HEK293 (cell line): ENCODE data around the gene HS3ST4.

Experiments used
- CTCF ChIA-PET: fragments of 350-600 bp; formaldehyde crosslinking; extraction: SDS; loops from one replicate; lab custom pipeline; 2021; ENCODE audit warnings: antibody characterized with exemption; lab: Yijun Ruan, JAX
- POLR2A ChIA-PET: fragments of 300-600 bp; formaldehyde crosslinking; extraction: SDS; loops from one replicate; lab custom pipeline; 2020; ENCODE audit warnings: antibody characterized with exemption, inconsistent platforms; lab: Yijun Ruan, JAX
- H3K27ac ChIP-seq: fragments of 200-500 bp; sonication (Bioruptor generic); 2 replicates; pipeline ENCODE4 v1.5.1; 2014; ENCODE audit warnings: low read depth, low read length, control low read depth, inconsistent platforms; ENCODE audit errors: extremely low read depth
- H3K36me3 ChIP-seq, 2 experiments: fragments of 200-500 bp in 1 of 2; sonication (Bioruptor generic) in 1 of 2; 1 replicate in 1 of 2; 2 replicates in 1 of 2; pipeline ENCODE4 v1.5.1; 2014 to 2017; ENCODE audit warnings: inconsistent platforms in 2 of 2, low read length in 2 of 2; ENCODE audit not compliant: control insufficient read depth in 2 of 2, insufficient read depth in 1 of 2
- H3K4me1 ChIP-seq: fragments of 200-500 bp; sonication (Bioruptor generic); 2 replicates; pipeline ENCODE4 v1.5.1; 2014; ENCODE audit warnings: mild to moderate bottlenecking, low read length, inconsistent platforms; ENCODE audit not compliant: control insufficient read depth, insufficient read depth
- H3K4me3 ChIP-seq: 2 replicates; pipeline ENCODE4 v1.5.1; 2011; ENCODE audit warnings: low read depth, mild to moderate bottlenecking, control low read depth, low read length, moderate library complexity
- H3K9me3 ChIP-seq: fragments of 200-500 bp; sonication (Bioruptor generic); 2 replicates; pipeline ENCODE4 v1.5.1; 2014; ENCODE audit warnings: low read depth, low read length, inconsistent platforms; ENCODE audit not compliant: control insufficient read depth, insufficient read depth
- EGR2 ChIP-seq: fragments of 450-650 bp; formaldehyde crosslinking; IDR thresholded peaks from 2 replicates; pipeline ENCODE4 v1.5.1; 2016; ENCODE audit warnings: low read depth, missing biosample characterization, missing genetic modification characterization
- GLI2 ChIP-seq: fragments of 450-650 bp; formaldehyde crosslinking; IDR thresholded peaks from 2 replicates; pipeline ENCODE4; 2017; ENCODE audit warnings: missing biosample characterization, missing genetic modification characterization, low read depth, borderline replicate concordance
- GLIS1 ChIP-seq: fragments of 450-650 bp; formaldehyde crosslinking; IDR thresholded peaks from 2 replicates; pipeline ENCODE4 v1.5.1; 2016; ENCODE audit warnings: missing biosample characterization, missing genetic modification characterization
- KLF10 ChIP-seq: fragments of 450-650 bp; IDR thresholded peaks from 2 replicates; pipeline ENCODE4 v1.5.1; 2018; ENCODE audit warnings: missing biosample characterization, mild to moderate bottlenecking, missing genetic modification characterization
- MZF1 ChIP-seq: fragments of 450-650 bp; formaldehyde crosslinking; IDR thresholded peaks from 2 replicates; pipeline ENCODE4 v1.5.1; 2017; ENCODE audit warnings: missing biosample characterization, missing genetic modification characterization, borderline replicate concordance
- PRDM1 ChIP-seq: fragments of 450-650 bp; formaldehyde crosslinking; IDR thresholded peaks from 2 replicates; pipeline ENCODE4; 2016; ENCODE audit warnings: missing biosample characterization, missing genetic modification characterization
- RBAK ChIP-seq: fragments of 450-650 bp; formaldehyde crosslinking; IDR thresholded peaks from 2 replicates; pipeline ENCODE4 v1.5.1; 2016; ENCODE audit warnings: missing biosample characterization, missing genetic modification characterization
- SCRT2 ChIP-seq: fragments of 450-650 bp; formaldehyde crosslinking; IDR thresholded peaks from 2 replicates; pipeline ENCODE4 v1.5.1; 2016; ENCODE audit warnings: missing biosample characterization, missing genetic modification characterization
- TRIM28 ChIP-seq: IDR thresholded peaks from 2 replicates; pipeline ENCODE4 v1.6.1; 2011; ENCODE audit warnings: low read length, control low read depth, borderline replicate concordance
- ZBTB6 ChIP-seq: fragments of 450-650 bp; formaldehyde crosslinking; IDR thresholded peaks from 2 replicates; pipeline ENCODE4 v1.5.1; 2017; ENCODE audit warnings: missing biosample characterization, missing genetic modification characterization
- ZBTB7A ChIP-seq: fragments of 450-650 bp; formaldehyde crosslinking; IDR thresholded peaks from 2 replicates; pipeline ENCODE4 v1.5.1; 2016; ENCODE audit warnings: low read depth, missing biosample characterization, missing genetic modification characterization
- ZFP3 ChIP-seq: fragments of 450-650 bp; formaldehyde crosslinking; IDR thresholded peaks from 2 replicates; pipeline ENCODE4 v1.5.1; 2016; ENCODE audit warnings: low read depth, missing biosample characterization, missing genetic modification characterization
- ZNF10 ChIP-seq: fragments of 450-650 bp; formaldehyde crosslinking; IDR thresholded peaks from 2 replicates; pipeline ENCODE4 v1.5.1; 2017; ENCODE audit warnings: missing biosample characterization, missing genetic modification characterization
- ZNF112 ChIP-seq: fragments of 450-650 bp; formaldehyde crosslinking; IDR thresholded peaks from 2 replicates; pipeline ENCODE4 v1.5.0; 2017; ENCODE audit warnings: missing biosample characterization, missing genetic modification characterization
- ZNF157 ChIP-seq: fragments of 450-650 bp; formaldehyde crosslinking; IDR thresholded peaks from 2 replicates; pipeline ENCODE4 v1.5.1; 2016; ENCODE audit warnings: missing biosample characterization, missing genetic modification characterization
- ZNF175 ChIP-seq: fragments of 450-650 bp; formaldehyde crosslinking; IDR thresholded peaks from 2 replicates; pipeline ENCODE4 v1.5.1; 2016; ENCODE audit warnings: missing biosample characterization, missing genetic modification characterization
- ZNF18 ChIP-seq: fragments of 450-650 bp; formaldehyde crosslinking; IDR thresholded peaks from 2 replicates; pipeline ENCODE4 v1.5.1; 2016; ENCODE audit warnings: missing biosample characterization, missing genetic modification characterization
- ZNF23 ChIP-seq: fragments of 450-650 bp; formaldehyde crosslinking; IDR thresholded peaks from 2 replicates; pipeline ENCODE4 v1.5.1; 2016; ENCODE audit warnings: missing biosample characterization, missing genetic modification characterization, borderline replicate concordance
- ZNF239 ChIP-seq: fragments of 450-650 bp; formaldehyde crosslinking; IDR thresholded peaks from 2 replicates; pipeline ENCODE4 v1.5.1; 2016; ENCODE audit warnings: missing biosample characterization, missing genetic modification characterization
- ZNF266 ChIP-seq: fragments of 450-650 bp; formaldehyde crosslinking; IDR thresholded peaks from 2 replicates; pipeline ENCODE4 v1.5.1; 2016; ENCODE audit warnings: missing biosample characterization, missing genetic modification characterization, low read depth
- ZNF274 ChIP-seq, 2 experiments: fragments of 200-500 bp in 1 of 2; fragments of 450-650 bp in 1 of 2; sonication (Bioruptor generic) in 1 of 2; formaldehyde crosslinking in 1 of 2; IDR thresholded peaks; 2 replicates each; pipeline versions ENCODE4 v1.5.1 to v1.6.1; 2014 to 2016; ENCODE audit warnings: borderline replicate concordance in 1 of 2, inconsistent platforms in 1 of 2, low read length in 1 of 2, missing biosample characterization in 1 of 2, missing genetic modification characterization in 1 of 2
- ZNF302 ChIP-seq: fragments of 450-650 bp; formaldehyde crosslinking; IDR thresholded peaks from 2 replicates; pipeline ENCODE4 v1.5.1; 2016; ENCODE audit warnings: missing biosample characterization, missing genetic modification characterization, low read depth
- ZNF404 ChIP-seq: fragments of 450-650 bp; formaldehyde crosslinking; IDR thresholded peaks from 2 replicates; pipeline ENCODE4 v1.5.1; 2017; ENCODE audit warnings: missing biosample characterization, missing genetic modification characterization
- ZNF416 ChIP-seq: fragments of 450-650 bp; formaldehyde crosslinking; IDR thresholded peaks from 2 replicates; pipeline ENCODE4 v1.5.1; 2016; ENCODE audit warnings: missing biosample characterization, missing genetic modification characterization
- ZNF510 ChIP-seq: fragments of 450-650 bp; formaldehyde crosslinking; IDR thresholded peaks from 2 replicates; pipeline ENCODE4 v1.5.1; 2018; ENCODE audit warnings: mild to moderate bottlenecking, missing genetic modification characterization, missing biosample characterization; ENCODE audit not compliant: insufficient replicate concordance
- ZNF530 ChIP-seq: fragments of 450-650 bp; formaldehyde crosslinking; IDR thresholded peaks from 2 replicates; pipeline ENCODE4 v1.5.1; 2016; ENCODE audit warnings: low read depth, missing biosample characterization, missing genetic modification characterization
- ZNF548 ChIP-seq: fragments of 450-650 bp; formaldehyde crosslinking; IDR thresholded peaks from 2 replicates; pipeline ENCODE4 v1.5.1; 2016; ENCODE audit warnings: missing biosample characterization, missing genetic modification characterization
- ZNF600 ChIP-seq: fragments of 450-650 bp; formaldehyde crosslinking; IDR thresholded peaks from 2 replicates; pipeline ENCODE4 v1.5.1; 2016; ENCODE audit warnings: missing biosample characterization, missing genetic modification characterization
- ZNF623 ChIP-seq: fragments of 450-650 bp; formaldehyde crosslinking; IDR thresholded peaks from 2 replicates; pipeline ENCODE4 v1.5.1; 2016; ENCODE audit warnings: missing biosample characterization, missing genetic modification characterization
- ZNF677 ChIP-seq: fragments of 450-650 bp; IDR thresholded peaks from 2 replicates; pipeline ENCODE4 v1.5.0; 2018; ENCODE audit warnings: missing biosample characterization, mild to moderate bottlenecking, missing genetic modification characterization, moderate library complexity
- ZNF768 ChIP-seq: fragments of 450-650 bp; formaldehyde crosslinking; IDR thresholded peaks from 2 replicates; pipeline ENCODE4 v1.5.1; 2018; ENCODE audit warnings: missing biosample characterization, mild to moderate bottlenecking, missing genetic modification characterization
- ZSCAN23 ChIP-seq: fragments of 450-650 bp; formaldehyde crosslinking; IDR thresholded peaks from 2 replicates; pipeline ENCODE4 v1.5.1; 2016; ENCODE audit warnings: missing biosample characterization, missing genetic modification characterization

The HS3ST4 gene

GRCh38 chr16:25827709-25828108 lies 135.9 kb downstream of the HS3ST4 start (continued):
- TF ChIP-seq ZNF10 (tag by site-specific recombination): no peak
- TF ChIP-seq, all 188 proteins: peak for 0

- Histone ChIP-seq H3K4me3 (no peak overlapping the region), H3K9me3 (no peaks in the 10 kb centered on the region), H3K36me3 (no peaks in the 10 kb centered on the region), H3K4me1 (no peaks in the 10 kb centered on the region), H3K27ac (no peak overlapping the region)
- POLR2A ChIA-PET: no interaction called here
- TF ChIP-seq ZNF112 (tag by site-specific recombination) (no peak), ZNF548 (no peak)
- CTCF ChIA-PET: interaction anchor here (0.7 kb wide), 1 partner anchor 393 kb away, joined by 4 read pairs; no protein-coding TSS in a partner anchor
Observed at GRCh38 chr16:25828510-25828909, 136.8 kb downstream of the HS3ST4 start.

- Histone ChIP-seq H3K4me3 (no peak overlapping the region), H3K36me3 (no peaks in the 10 kb centered on the region), H3K4me1 (no peaks in the 10 kb centered on the region), H3K27ac (no peak overlapping the region), H3K9me3 (no peaks in the 10 kb centered on the region)
- TF ChIP-seq ZNF23 (tag by site-specific recombination): no peak
- TF ChIP-seq ZNF239 (tag by site-specific recombination): no peak
- TF ChIP-seq KLF10 (tag by site-specific recombination): no peak
- no peak for TF ChIP-seq ZNF677 (tag by site-specific recombination)
- TF ChIP-seq ZNF266 (tag by site-specific recombination): no peak
- no peak for TF ChIP-seq ZFP3 (tag by site-specific recombination)
- TF ChIP-seq ZNF623: no peak
- no peak for TF ChIP-seq ZBTB6 (tag by site-specific recombination)
- TF ChIP-seq EGR2: no peak
- TF ChIP-seq ZNF157: no peak
- no peak for TF ChIP-seq SCRT2 (tag by site-specific recombination)
- no peak for TF ChIP-seq ZNF404 (tag by site-specific recombination)
- TF ChIP-seq ZNF274 (IDR thresholded peaks at IDR 0.05; ENCODE audit: low read length): no peak
- no peak for TF ChIP-seq ZNF274 (tag by site-specific recombination; IDR thresholded peaks at IDR 0.05; ENCODE audit: borderline replicate concordance)
- no peak for TF ChIP-seq TRIM28
- no peak for TF ChIP-seq ZNF530 (tag by site-specific recombination)
- TF ChIP-seq ZNF768 (tag by site-specific recombination): no peak
- TF ChIP-seq ZNF175 (tag by site-specific recombination): no peak
- ChIA-PET CTCF (no interaction called here), POLR2A (no interaction called here)
Observed at GRCh38 chr16:25832291-25832690, 140.5 kb downstream of the HS3ST4 start.

- ChIA-PET POLR2A (no interaction called here), CTCF (no interaction called here)
- Histone ChIP-seq H3K4me3 (no peak overlapping the region), H3K4me1 (no peaks in the 10 kb centered on the region), H3K27ac (no peak overlapping the region), H3K9me3 (no peaks in the 10 kb centered on the region), H3K36me3 (no peaks in the 10 kb centered on the region)
- TF ChIP-seq ZSCAN23 (tag by site-specific recombination) (no peak), ZNF510 (tag by site-specific recombination) (no peak), PRDM1 (no peak), KLF10 (tag by site-specific recombination) (no peak), MZF1 (tag by site-specific recombination) (no peak), RBAK (tag by site-specific recombination) (no peak), ZNF302 (tag by site-specific recombination) (no peak), GLI2 (tag by site-specific recombination) (no peak), GLIS1 (no peak), ZNF600 (tag by site-specific recombination) (no peak), ZNF530 (tag by site-specific recombination) (no peak), ZBTB7A (tag by site-specific recombination) (no peak), ZNF416 (no peak), ZNF18 (no peak)
Observed at GRCh38 chr16:25834101-25834500, 142.3 kb downstream of the HS3ST4 start.
